GM06990 (cell line): ENCODE data around the gene PCDHGB5.
A peak's percentile ranks its signal among the peaks of the same experiment; 100 is the strongest.
"Not testable (repeated sequence)": the region's sequence is repeated elsewhere in the genome, so short reads cannot be mapped to it uniquely, and the experiment has no call there.

Experiments used
- DNase-seq: peaks from one replicate; pipeline ENCODE4 v3.0.0-alpha.2; 2011; ENCODE audit not compliant: insufficient read length; ENCODE audit errors: extremely low read depth
- H3K27me3 ChIP-seq: replicated peaks from 2 replicates; pipeline ENCODE4 v1.6.0; 2011; ENCODE audit warnings: low read length; ENCODE audit not compliant: control insufficient read depth, insufficient read depth
- H3K36me3 ChIP-seq: 2 replicates; pipeline ENCODE4 v1.5.1; 2011; ENCODE audit warnings: low read length; ENCODE audit not compliant: control insufficient read depth, insufficient read depth
- H3K4me3 ChIP-seq: replicated peaks from 2 replicates; pipeline ENCODE4 v1.5.1; 2011; ENCODE audit warnings: low read depth, mild to moderate bottlenecking, control low read depth, low read length
- TF ChIP-seq, protein P1 (sequence below): IDR thresholded peaks from 2 replicates; pipeline ENCODE4 v1.5.1; 2011; ENCODE audit warnings: low read length, control low read depth, mild to moderate bottlenecking, inconsistent platforms; ENCODE audit not compliant: insufficient read depth, poor library complexity, severe bottlenecking

PCDHGB5 gene

DNA sequence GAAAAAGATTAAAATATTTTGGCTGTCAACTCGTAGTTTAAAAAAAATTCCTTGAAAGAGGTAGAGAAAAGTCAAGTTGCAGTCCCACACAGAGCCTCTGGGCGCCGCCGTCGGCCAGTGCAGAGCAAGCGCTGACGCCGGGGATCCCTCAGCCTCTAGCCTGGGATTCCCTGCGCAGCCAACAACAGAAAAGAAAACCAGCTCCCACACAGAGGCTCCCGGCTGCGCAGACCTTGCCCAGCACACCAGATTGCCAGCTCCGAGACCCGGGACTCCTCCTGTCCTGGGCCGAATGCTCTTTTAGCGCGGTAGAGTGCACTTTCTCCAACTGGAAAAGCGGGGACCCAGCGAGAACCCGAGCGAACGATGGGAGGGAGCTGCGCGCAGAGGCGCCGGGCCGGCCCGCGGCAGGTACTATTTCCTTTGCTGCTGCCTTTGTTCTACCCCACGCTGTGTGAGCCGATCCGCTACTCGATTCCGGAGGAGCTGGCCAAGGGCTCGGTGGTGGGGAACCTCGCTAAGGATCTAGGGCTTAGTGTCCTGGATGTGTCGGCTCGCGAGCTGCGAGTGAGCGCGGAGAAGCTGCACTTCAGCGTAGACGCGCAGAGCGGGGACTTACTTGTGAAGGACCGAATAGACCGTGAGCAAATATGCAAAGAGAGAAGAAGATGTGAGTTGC lies 19.9 kb downstream of the PCDHGB5 start, which contains the start of gene PCDHGB7:
TSS of gene PCDHGB7 (plus strand) at position 184 of the 679 bp plus-strand sequence. CDS start at position 367, 183 bp downstream.
- H3K36me3 ChIP-seq, H3K27me3 ChIP-seq: not testable (repeated sequence)
- peak within 1 kb of the TSS; percentile 66 for H3K4me3 ChIP-seq
- peak; percentile 76 for DNase-seq
- TF ChIP-seq, protein P1, sequence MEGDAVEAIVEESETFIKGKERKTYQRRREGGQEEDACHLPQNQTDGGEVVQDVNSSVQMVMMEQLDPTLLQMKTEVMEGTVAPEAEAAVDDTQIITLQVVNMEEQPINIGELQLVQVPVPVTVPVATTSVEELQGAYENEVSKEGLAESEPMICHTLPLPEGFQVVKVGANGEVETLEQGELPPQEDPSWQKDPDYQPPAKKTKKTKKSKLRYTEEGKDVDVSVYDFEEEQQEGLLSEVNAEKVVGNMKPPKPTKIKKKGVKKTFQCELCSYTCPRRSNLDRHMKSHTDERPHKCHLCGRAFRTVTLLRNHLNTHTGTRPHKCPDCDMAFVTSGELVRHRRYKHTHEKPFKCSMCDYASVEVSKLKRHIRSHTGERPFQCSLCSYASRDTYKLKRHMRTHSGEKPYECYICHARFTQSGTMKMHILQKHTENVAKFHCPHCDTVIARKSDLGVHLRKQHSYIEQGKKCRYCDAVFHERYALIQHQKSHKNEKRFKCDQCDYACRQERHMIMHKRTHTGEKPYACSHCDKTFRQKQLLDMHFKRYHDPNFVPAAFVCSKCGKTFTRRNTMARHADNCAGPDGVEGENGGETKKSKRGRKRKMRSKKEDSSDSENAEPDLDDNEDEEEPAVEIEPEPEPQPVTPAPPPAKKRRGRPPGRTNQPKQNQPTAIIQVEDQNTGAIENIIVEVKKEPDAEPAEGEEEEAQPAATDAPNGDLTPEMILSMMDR = peak; percentile 93

DNA sequence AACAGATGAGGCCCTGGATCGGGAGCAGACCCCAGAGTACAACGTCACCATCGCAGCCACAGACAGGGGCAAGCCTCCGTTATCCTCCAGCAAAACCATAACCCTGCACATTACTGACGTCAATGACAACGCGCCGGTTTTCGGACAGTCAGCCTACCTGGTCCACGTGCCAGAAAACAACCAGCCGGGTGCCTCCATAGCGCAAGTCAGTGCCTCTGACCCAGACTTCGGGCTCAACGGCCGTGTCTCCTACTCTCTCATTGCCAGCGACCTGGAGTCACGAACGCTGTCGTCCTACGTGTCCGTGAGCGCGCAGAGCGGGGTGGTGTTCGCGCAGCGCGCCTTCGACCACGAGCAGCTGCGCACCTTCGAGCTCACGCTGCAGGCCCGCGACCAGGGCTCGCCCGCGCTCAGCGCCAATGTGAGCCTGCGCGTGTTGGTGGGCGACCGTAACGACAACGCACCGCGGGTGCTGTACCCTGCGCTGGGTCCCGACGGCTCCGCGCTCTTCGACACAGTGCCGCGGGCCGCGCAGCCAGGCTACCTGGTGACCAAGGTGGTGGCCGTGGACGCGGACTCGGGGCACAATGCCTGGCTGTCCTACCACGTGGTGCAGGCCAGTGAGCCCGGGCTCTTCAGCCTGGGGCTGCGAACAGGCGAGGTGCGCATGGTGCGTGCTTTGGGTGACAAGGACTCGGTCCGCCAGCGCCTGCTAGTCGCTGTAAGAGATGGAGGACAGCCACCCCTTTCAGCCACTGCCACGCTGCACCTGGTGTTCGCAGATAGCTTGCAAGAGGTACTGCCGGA lies 21.5 kb downstream of the PCDHGB5 start:
- Histone ChIP-seq H3K27me3 (no peaks in the 10 kb centered on the region), H3K4me3 (no peak overlapping the region), H3K36me3 (no peaks in the 10 kb centered on the region)
- TF ChIP-seq, protein P1 = no peak
- DNase-seq = no peak

DNA sequence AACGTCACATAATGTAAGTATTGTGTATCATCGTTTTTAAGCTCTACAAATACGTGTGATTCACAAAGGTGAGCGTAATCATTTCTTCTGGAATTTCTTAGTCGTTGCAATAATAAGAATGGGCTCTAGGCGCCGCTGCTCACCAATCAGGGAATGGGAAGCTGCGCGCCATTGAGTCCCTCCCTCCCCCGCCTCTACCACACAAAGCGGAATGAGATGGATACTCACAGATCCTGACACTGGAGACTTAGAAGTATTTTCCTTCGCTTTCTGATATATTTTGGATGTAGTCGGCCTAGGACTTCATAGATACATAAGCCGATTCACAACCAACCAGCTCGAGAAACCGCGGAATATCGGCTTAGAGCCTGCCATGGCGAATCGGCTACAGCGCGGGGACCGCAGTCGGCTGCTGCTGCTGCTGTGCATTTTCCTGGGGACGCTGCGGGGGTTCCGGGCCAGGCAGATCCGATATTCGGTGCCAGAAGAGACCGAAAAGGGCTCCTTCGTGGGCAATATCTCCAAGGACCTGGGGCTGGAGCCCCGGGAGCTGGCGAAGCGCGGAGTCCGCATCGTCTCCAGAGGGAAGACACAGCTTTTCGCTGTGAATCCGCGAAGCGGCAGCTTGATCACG lies 23.2 kb downstream of the PCDHGB5 start, which contains the start of gene PCDHGA11:
TSS of gene PCDHGA11 (plus strand) at position 197 of the 634 bp plus-strand sequence. CDS start at position 374, 177 bp downstream.
- H3K36me3 ChIP-seq = no peaks in the 10 kb centered on the region
- peak within 1 kb of the TSS; percentile 66 for H3K4me3 ChIP-seq
- TF ChIP-seq, protein P1 = peak; percentile 79
- no peaks in the 10 kb centered on the region for H3K27me3 ChIP-seq
- no peak for DNase-seq

DNA sequence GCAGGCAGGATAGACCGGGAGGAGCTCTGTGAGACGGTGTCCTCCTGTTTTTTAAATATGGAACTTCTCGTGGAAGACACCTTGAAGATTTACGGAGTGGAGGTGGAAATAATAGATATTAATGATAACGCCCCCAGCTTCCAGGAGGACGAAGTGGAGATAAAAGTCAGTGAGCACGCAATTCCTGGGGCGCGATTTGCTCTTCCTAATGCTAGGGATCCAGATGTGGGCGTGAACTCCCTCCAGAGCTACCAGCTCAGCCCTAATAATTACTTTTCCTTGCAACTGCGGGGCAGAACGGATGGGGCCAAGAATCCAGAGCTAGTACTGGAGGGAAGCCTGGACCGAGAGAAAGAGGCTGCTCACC lies 23.7 kb downstream of the PCDHGB5 start:
- no peaks in the 10 kb centered on the region for H3K27me3 ChIP-seq
- no peak for DNase-seq
- TF ChIP-seq, protein P1 = no peak
- H3K36me3 ChIP-seq = no peaks in the 10 kb centered on the region
- peak overlapping the region; percentile 66 for H3K4me3 ChIP-seq

DNA sequence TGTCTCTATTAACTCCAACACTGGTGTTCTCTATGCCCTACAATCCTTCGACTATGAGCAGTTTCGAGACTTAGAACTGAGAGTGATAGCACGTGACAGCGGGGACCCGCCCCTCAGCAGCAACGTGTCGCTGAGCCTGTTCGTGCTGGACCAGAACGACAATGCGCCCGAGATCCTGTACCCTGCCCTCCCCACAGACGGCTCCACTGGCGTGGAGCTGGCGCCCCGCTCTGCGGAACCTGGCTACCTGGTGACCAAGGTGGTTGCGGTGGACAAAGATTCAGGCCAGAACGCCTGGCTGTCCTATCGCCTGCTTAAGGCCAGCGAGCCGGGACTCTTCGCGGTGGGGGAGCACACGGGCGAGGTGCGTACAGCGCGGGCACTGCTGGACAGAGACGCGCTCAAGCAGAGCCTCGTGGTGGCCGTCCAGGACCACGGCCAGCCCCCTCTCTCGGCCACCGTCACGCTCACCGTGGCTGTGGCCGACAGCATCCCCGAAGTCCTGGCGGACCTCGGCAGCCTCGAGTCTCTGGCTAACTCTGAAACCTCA lies 25.1 kb downstream of the PCDHGB5 start:
- Histone ChIP-seq H3K4me3 (no peak overlapping the region), H3K27me3 (no peaks in the 10 kb centered on the region), H3K36me3 (no peaks in the 10 kb centered on the region)
- DNase-seq = no peak
- TF ChIP-seq, protein P1 = no peak
